HG03558 (cell line): ENCODE measurements around the gene AFAP1.

Source experiments
- ATAC-seq: cut with Tn5 transposase; IDR thresholded peaks from one replicate; pipeline ENCODE4 v1.9.1; 2021; ENCODE audit warnings: moderate number of reproducible peaks; ENCODE audit not compliant: unreplicated experiment; ENCODE audit errors: extremely low read depth

AFAP1 gene

DNA sequence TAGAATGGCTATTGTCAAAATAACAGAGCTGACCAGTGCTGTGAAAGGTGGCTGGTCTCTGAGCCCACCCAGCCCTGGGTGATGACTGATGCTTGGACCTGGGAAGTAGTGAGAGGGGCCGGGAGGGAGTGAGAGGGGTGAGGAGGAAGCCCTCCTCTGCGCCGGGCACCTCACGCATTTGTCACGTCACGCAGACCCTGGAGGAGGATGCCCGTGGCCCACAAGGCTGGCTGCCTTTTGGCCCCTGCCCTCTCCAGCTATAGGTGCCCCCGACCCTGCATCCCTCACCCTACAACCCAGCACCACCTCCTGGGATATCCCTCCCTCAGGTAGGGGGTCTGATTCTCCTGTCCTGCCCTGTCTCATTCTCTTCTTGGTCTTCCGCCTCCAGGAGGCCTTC is 207.4 kb downstream of the AFAP1 start:
- ATAC-seq = no peak

DNA sequence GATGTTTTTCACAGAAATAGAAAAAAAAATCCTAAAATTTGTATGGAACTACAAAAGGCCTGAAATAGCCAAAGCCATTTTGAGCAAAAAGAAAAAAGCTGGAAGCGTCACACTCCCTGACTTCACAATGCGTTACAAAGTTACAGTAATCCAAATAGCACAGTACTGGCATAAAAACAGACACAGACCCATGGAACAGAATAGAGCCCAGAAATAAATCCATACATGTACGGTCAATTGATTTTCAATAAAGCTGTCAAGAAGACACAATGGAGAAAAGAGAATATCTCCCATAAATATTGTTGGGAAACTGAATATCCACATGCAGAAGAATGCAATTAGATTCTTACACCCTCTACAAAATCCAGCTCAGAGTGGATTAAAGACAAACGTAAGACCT is 208.2 kb downstream of the AFAP1 start:
- no peak for ATAC-seq

DNA sequence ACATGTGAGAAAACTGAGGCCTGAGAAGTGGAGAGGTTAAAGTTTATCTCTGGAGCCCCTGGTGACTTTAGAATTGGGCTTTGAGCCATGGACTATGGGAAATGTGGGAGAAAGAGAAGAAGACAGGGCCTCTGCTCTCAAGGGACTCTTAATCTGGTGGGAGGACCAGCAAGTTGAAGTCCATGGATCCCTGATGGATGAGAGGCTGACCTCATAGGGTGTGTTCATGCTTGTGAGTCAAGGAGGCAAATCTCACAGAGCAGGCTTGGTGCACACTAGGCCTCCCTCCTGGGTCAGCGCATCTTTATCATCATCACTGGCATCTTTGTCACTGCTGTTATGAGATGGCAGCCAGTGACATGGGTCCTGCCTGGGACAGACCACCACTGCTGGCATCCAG is 211.9 kb downstream of the AFAP1 start:
- ATAC-seq = no peak

DNA sequence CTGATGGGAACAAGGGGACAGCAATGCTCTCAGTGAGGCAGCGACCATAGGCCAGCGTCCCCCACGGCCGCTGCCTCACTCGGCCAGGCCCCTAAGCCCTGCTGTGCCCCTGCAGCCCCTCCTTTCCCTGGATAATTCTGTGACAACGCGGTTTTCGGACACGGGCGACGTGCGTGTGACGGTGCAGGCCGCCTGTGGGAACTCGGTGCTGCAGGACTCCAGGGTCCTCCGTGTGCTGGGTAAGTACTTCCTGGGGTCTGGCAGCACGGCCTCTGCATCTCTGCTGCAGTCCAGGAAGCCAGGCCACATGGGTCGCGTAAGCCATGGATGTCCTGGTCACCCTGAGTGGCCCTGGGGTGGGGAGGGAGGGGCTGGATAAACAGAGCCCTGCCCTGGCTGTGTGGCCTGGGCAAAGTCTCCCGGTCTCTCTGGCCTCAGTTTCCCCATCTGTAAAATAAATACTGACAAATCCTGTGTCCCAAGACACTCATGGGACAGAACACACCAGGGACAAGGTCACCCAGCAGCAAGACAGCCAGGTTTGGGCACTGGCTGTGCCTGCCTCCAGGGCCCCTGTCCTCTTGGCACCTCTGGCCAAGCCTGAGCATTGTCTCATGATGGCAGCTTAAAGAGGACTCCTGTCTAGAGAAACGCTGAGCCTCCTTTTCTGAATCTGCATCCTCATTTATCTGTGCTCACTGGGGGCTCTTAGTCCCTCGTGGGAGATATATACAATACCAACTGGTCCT is 212.8 kb downstream of the AFAP1 start:
- ATAC-seq = no peak

DNA sequence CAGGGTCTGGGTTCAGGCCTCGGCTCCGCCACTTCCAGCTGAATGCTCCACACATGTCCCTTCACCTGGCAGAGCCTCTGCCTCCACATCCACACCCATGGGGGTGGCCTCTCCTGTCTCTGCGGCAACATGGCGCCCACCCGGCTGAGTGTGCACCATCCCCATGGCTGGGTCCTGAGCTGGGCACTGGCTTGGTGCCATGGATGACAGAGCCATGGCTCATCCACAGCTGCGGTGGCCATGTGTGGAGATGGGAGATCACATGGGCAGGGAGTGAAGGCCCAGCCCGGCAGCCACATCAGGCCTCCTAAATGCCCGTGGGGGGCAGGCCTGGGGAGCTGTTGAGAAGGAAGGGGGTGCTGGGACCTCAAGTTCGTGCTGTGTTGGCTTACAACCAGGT is 213.7 kb downstream of the AFAP1 start:
- ATAC-seq = no peak

DNA sequence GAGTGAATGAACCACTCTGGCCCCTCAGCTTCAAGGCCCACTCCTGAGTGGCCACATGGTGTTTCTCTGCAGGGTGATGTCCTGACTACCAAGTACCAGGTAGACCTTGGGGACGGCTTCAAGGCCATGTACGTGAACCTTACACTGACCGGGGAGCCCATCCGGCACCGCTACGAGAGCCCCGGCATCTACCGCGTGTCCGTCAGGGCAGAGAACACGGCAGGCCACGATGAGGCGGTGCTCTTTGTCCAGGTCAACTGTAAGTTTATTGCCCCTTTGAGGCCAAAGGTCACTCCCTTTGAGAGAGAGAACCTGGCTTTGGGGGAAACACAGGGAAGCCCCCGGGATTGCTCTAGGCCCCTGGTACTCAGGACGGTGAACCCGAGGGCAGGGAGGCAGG is 216.0 kb downstream of the AFAP1 start:
- no peak for ATAC-seq

DNA sequence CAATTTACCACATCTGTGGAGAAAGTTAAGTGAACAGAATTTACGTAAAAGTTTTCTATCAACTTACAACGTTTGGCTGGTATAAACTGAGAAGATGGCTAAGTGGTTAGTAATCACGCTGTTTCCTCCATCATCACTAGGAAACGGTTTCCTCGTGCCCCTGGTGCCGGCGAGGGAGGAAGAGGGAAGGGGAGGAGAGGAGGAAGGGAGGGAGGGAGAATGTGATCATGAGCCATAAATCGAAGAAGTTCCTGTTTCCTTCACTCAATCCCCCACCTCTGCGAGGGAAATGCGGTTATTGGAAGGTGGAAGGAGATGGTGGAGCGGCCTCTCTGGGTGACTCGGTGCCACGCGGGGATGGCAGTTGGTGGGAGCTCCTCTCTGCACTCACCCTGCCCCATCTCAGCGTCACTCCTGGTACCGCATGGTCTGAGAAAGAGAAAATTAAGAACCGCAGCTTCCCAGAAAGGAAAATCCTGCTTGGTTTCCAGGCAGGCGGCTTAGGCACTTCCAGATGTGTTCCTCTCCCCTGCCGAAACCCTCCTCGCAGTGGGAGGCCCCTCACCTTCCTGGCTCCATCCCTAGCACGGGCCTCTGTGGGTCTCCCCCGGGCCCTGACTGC is 216.8 kb downstream of the AFAP1 start:
- ATAC-seq = no peak

GRCh38 chr4:7721984-7722551 is 217.6 kb downstream of the AFAP1 start:
- no peak for ATAC-seq

- ATAC-seq = no peak
Observed at GRCh38 chr4:7719354-7720174, 220.1 kb downstream of the AFAP1 start.

- ATAC-seq = no peak
Observed at GRCh38 chr4:7717946-7718490, 221.6 kb downstream of the AFAP1 start.

GRCh38 chr4:7717161-7717560 is 222.5 kb downstream of the AFAP1 start:
- no peak for ATAC-seq

- ATAC-seq = no peak
Observed at GRCh38 chr4:7716010-7716721, 223.5 kb downstream of the AFAP1 start.

GRCh38 chr4:7715271-7716009 is 224.2 kb downstream of the AFAP1 start:
- no peak for ATAC-seq

DNA sequence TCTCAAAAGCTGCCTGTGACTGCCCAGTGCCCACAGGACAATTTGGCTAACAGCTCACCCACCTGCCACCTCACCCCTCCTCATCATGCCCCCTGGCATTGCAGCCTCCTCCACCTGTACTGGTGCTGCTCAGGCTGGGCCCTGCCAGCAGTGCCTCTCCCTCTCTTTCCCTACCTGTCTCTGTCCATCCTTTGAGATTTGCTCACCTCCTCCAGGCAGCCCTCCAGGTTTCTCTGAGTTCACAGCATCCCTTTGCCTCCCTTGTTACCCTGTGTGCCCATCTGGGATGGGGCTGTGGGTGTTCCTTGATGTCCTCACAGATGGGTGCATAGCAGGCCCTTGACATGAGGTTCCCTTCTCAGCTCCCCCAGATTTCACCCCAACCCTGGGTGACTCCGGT is 224.9 kb downstream of the AFAP1 start:
- no peak for ATAC-seq

- no peak for ATAC-seq
Observed at GRCh38 chr4:7714176-7714575, 225.5 kb downstream of the AFAP1 start.

GRCh38 chr4:7713757-7714156 is 225.9 kb downstream of the AFAP1 start:
- ATAC-seq = no peak

DNA sequence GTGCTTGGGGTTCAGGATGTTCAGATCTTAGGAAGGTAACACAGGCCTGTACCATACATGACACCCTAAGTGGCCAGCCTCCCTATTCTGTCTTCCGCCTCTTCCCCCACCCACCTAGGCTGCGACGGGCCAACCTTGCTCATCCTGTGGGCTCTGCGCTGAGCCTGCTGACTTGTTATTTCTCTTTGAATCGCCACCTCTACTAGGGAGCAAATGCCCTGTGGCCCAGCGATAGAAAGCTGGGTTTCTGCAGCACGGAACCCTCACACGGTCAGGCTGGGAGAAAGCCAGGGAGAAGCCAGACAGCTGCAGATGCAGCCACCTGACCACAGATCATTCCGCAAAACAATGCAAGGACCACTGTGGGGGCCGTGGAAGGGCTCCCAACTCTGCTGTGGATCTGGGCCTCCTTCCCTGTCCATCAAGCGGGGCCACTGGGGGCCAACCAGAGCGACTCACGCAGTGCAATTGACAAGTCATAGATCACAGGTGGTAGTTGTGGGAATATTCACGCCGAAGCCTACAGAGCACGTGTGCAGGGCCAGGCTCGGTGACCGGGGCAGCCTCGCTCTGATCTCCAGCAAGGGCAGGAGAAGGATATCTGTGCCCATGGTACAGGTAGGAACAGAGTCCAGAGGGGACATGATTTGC is 227.5 kb downstream of the AFAP1 start:
- ATAC-seq = no peak

DNA sequence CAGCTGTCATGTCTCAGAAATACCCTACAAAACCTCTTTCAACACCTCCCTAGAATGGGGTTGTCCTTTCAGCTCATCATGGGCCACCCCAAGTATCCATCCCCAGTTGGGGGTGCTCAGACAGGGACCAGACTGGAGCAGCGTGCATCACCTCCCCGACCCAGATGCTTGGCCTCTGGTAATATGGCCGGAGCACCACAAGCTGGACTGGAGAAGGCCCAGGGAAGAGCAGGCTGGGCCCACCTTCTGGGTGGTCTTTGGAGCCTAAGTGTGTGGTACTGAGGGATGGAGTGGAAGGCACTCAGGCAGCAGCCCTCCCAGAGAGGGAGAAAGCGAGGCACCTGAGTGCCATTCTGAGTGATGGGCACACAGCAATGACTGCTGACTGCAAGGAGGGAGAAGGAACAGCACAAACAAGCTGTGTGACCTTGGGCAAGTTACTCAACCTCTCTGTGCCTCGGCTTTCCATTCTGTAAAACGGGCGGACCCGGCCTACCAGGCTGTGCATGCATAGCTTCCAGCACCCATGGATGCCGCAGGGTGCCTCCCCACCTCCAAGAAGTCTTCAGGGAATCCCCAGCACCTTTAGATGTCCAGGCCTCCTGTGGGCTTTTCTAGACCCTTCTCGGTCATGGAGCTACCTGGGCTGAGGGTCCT is 228.2 kb downstream of the AFAP1 start:
- no peak for ATAC-seq
